Measurements from ENCODE around the gene GNB5.

DNA sequence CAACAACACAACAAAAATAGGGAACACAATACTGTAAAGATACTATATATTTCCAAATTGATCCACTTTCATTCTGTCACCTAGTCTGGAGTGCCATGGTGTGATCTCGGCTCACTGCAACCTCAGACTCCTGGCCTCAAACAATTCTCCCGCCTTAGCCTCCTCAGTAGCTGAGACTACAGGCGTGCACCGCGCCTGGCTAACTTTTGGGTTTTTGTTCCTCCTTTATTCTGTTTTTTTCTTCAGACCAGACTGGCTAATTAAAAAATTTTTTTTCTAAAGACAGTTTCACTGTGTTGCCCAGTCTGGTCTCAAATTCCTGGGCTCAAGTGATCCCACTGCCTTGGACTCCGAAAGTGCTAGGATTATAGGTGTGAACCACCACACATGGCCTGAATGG, 84.0 kb downstream of the GNB5 start:
- TF ChIP-seq ZBTB43 (CRISPR knock-in tag; conservative IDR thresholded peaks at IDR 0.05) (no peak), ZSCAN30 (CRISPR knock-in tag; IDR thresholded peaks at IDR 0.05) (no peak), ZNF331 (CRISPR knock-in tag; IDR thresholded peaks at IDR 0.05) (no peak), ETS1 (CRISPR knock-in tag; IDR thresholded peaks at IDR 0.05) (no peak), ZBTB33 (CRISPR knock-in tag; IDR thresholded peaks at IDR 0.05) (no peak), MXI1 (IDR thresholded peaks at IDR 0.05; ENCODE audit: borderline replicate concordance, low read depth, low read length) (no peak), CSRNP2 (CRISPR knock-in tag; conservative IDR thresholded peaks at IDR 0.05; ENCODE audit: low read depth) (no peak), ZNF670 (CRISPR knock-in tag; IDR thresholded peaks at IDR 0.05; ENCODE audit: borderline replicate concordance) (no peak), ZC3H4 (CRISPR knock-in tag; IDR thresholded peaks at IDR 0.05; ENCODE audit: borderline replicate concordance) (no peak), GTF2F1 (IDR thresholded peaks at IDR 0.05; ENCODE audit: low read length) (no peak), MYNN (CRISPR knock-in tag; IDR thresholded peaks at IDR 0.05; ENCODE audit: low read depth) (no peak), CTCF (CRISPR knock-in tag; IDR thresholded peaks at IDR 0.05) (no peak)
- TF ChIP-seq, protein P1, sequence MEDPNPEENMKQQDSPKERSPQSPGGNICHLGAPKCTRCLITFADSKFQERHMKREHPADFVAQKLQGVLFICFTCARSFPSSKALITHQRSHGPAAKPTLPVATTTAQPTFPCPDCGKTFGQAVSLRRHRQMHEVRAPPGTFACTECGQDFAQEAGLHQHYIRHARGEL (CRISPR knock-in tag; IDR thresholded peaks at IDR 0.05) = no peak

Data from HepG2 (cell line).